ENCODE measurements around the gene RPGRIP1. TPM values are rescaled to one million over a fixed set of nuclear protein-coding genes. Genes with fewer than 3 reads are reported as not detected.

RPGRIP1 gene
- total and polyA plus RNA-seq, 9 of the 15 experiments (the other 6 are each of a cell fraction or from before 2014, with no cell fraction given) = 0.47 to 0.95 (median 0.65) TPM; not detected in 1

DNA sequence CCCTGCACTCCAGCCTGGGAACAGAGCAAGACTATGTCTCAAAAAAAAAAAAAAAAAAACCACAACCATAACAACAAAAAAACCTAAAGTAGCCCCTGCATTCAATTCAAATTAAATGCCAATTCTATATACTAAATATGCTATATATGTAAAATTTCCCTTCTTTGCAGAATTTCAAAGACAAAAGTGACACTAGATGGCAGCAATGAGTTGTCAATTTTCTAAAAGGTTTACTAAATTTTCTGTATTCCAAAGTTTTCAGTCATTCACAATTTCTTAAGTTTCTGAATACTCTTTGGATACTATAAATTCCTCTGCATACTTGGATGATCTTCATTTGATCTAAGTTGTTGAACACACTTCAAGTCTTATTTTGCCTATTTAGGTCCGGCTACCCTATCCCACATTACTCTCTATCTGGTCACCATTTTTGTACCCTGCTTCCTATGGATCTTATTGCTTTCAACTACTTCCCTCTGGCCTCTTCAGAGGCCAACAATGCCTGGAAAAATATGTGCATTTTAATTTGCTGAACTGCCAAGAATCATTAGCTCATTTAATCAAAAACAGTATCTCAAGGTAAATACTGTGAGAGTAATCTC, 38.6 kb upstream of the RPGRIP1 start:
- Histone ChIP-seq H3K36me3 (ENCODE audit: control insufficient read depth, insufficient read depth, low read length) (peaks cover 97% of the 10 kb centered on the region), H4K20me1 (replicated peaks; ENCODE audit: control insufficient read depth, insufficient read depth, low read length) (peaks cover 21% of the 10 kb centered on the region), H3K4me3 (no peak overlapping the region), H2AFZ (ENCODE audit: low read depth, low read length) (no peak overlapping the region), H3K4me1 (replicated peaks in 1 of 2; ENCODE audit: control insufficient read depth in 2 of 2, insufficient read depth in 2 of 2, low read length in 2 of 2) (peaks cover 0 to 2% of the 10 kb centered on the region in 2 experiments; a peak in 1 of 5 replicates), H3K27me3 (ENCODE audit: control insufficient read depth in 2 of 2, insufficient read depth in 2 of 2, low read length in 2 of 2) (no peaks in the 10 kb centered on the region), H3K9me1 (ENCODE audit: control insufficient read depth, insufficient read depth, low read length) (no peaks in the 10 kb centered on the region), H3K79me2 (ENCODE audit: control insufficient read depth, insufficient read depth, low read length) (peaks cover 100% of the 10 kb centered on the region), H3K4me2 (ENCODE audit: insufficient read depth, low read length) (no peak overlapping the region), H3K9ac (ENCODE audit: insufficient read depth in 1 of 2, low read depth in 2 of 2, low read length in 2 of 2) (no peak overlapping the region), H3K9me3 (replicated peaks; ENCODE audit: control insufficient read depth, insufficient read depth, low read depth, low read length) (no peaks in the 10 kb centered on the region), H3K27ac (ENCODE audit: extremely low read depth, low read depth, low read length) (no peak overlapping the region)
- no peak for FAIRE-seq
- TSS peak; percentile 1 for BruUV-seq (replicated peaks)
- no peak for ATAC-seq
- ChIA-PET CTCF (ENCODE audit: low intra/inter-chr PET ratio) (no interaction called here), POLR2A (no interaction called here)
- intact Hi-C loops (cut with micrococcal nuclease) = no loop called here
- no peak for DNase-seq (ENCODE audit: extremely low read depth in 1 of 4, low spot score in 3 of 4)
- in situ Hi-C loops (cut with MboI) = no loop called here
- WGBS (ENCODE audit: insufficient coverage, low coverage, missing lambda C conversion rate) = 100% methylated on average over 1 of the region's 1 CpG
- TF ChIP-seq, protein P1, sequence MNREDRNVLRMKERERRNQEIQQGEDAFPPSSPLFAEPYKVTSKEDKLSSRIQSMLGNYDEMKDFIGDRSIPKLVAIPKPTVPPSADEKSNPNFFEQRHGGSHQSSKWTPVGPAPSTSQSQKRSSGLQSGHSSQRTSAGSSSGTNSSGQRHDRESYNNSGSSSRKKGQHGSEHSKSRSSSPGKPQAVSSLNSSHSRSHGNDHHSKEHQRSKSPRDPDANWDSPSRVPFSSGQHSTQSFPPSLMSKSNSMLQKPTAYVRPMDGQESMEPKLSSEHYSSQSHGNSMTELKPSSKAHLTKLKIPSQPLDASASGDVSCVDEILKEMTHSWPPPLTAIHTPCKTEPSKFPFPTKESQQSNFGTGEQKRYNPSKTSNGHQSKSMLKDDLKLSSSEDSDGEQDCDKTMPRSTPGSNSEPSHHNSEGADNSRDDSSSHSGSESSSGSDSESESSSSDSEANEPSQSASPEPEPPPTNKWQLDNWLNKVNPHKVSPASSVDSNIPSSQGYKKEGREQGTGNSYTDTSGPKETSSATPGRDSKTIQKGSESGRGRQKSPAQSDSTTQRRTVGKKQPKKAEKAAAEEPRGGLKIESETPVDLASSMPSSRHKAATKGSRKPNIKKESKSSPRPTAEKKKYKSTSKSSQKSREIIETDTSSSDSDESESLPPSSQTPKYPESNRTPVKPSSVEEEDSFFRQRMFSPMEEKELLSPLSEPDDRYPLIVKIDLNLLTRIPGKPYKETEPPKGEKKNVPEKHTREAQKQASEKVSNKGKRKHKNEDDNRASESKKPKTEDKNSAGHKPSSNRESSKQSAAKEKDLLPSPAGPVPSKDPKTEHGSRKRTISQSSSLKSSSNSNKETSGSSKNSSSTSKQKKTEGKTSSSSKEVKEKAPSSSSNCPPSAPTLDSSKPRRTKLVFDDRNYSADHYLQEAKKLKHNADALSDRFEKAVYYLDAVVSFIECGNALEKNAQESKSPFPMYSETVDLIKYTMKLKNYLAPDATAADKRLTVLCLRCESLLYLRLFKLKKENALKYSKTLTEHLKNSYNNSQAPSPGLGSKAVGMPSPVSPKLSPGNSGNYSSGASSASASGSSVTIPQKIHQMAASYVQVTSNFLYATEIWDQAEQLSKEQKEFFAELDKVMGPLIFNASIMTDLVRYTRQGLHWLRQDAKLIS (CRISPR knock-in tag; IDR thresholded peaks at IDR 0.05) = no peak
- no peak for TF ChIP-seq TGIF2 (CRISPR knock-in tag; IDR thresholded peaks at IDR 0.05)
- TF ChIP-seq, protein P2, sequence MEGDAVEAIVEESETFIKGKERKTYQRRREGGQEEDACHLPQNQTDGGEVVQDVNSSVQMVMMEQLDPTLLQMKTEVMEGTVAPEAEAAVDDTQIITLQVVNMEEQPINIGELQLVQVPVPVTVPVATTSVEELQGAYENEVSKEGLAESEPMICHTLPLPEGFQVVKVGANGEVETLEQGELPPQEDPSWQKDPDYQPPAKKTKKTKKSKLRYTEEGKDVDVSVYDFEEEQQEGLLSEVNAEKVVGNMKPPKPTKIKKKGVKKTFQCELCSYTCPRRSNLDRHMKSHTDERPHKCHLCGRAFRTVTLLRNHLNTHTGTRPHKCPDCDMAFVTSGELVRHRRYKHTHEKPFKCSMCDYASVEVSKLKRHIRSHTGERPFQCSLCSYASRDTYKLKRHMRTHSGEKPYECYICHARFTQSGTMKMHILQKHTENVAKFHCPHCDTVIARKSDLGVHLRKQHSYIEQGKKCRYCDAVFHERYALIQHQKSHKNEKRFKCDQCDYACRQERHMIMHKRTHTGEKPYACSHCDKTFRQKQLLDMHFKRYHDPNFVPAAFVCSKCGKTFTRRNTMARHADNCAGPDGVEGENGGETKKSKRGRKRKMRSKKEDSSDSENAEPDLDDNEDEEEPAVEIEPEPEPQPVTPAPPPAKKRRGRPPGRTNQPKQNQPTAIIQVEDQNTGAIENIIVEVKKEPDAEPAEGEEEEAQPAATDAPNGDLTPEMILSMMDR (IDR thresholded peaks at IDR 0.05 in 2 of 3, conservative IDR thresholded peaks at IDR 0.05 in 1 of 3; ENCODE audit: insufficient read depth in 2 of 3, low read depth in 1 of 3, low read length in 3 of 3) = peak in 2 of 3 experiments; percentile 6 to 35; a peak in 2 of 6 replicates
- TF ChIP-seq ATF7 (IDR thresholded peaks at IDR 0.05) = no peak
- TF ChIP-seq MCM2 (IDR thresholded peaks at IDR 0.05; ENCODE audit: low read depth) = no peak
- TF ChIP-seq ZNF778 (CRISPR knock-in tag; IDR thresholded peaks at IDR 0.05) = no peak
- TF ChIP-seq, protein P3, sequence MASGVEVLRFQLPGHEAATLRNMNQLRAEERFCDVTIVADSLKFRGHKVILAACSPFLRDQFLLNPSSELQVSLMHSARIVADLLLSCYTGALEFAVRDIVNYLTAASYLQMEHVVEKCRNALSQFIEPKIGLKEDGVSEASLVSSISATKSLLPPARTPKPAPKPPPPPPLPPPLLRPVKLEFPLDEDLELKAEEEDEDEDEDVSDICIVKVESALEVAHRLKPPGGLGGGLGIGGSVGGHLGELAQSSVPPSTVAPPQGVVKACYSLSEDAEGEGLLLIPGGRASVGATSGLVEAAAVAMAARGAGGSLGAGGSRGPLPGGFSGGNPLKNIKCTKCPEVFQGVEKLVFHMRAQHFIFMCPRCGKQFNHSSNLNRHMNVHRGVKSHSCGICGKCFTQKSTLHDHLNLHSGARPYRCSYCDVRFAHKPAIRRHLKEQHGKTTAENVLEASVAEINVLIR (CRISPR knock-in tag; IDR thresholded peaks at IDR 0.05) = no peak
- no peak for TF ChIP-seq ID3 (CRISPR knock-in tag; IDR thresholded peaks at IDR 0.05)
- TF ChIP-seq ID3 (tag; IDR thresholded peaks at IDR 0.05) = no peak
- TF ChIP-seq SUPT5H (IDR thresholded peaks at IDR 0.05) = 0 out of 2 replicates have a peak, but pooled peaks have one; percentile 7
- no peak for TF ChIP-seq TEAD2 (tag; IDR thresholded peaks at IDR 0.05)
- TF ChIP-seq ZNF644 (tag; IDR thresholded peaks at IDR 0.05; ENCODE audit: low read depth) = no peak
- TF ChIP-seq PTRF (tag; IDR thresholded peaks at IDR 0.05) = no peak
- TF ChIP-seq SRSF3 (IDR thresholded peaks at IDR 0.05; ENCODE audit: insufficient read depth, low read length) = no peak
- no peak for TF ChIP-seq ZC3H11A (IDR thresholded peaks at IDR 0.05; ENCODE audit: low read depth, low read length)
- TF ChIP-seq ZNF3 (CRISPR knock-in tag; IDR thresholded peaks at IDR 0.05) = no peak
- no peak for TF ChIP-seq ZC3H8 (IDR thresholded peaks at IDR 0.05)
